NCI-H1417 treated with DMSO at 0.1 percent for 48 hours (cell line): ENCODE results near the gene CILP.

Experiments used
- DNase-seq: peaks from one replicate; lab custom pipeline; 2025; lab: John Stamatoyannopoulos, UW

Gene CILP

GRCh38 chr15:65221697-65222096, 10.4 kb upstream of the CILP start:
- no peak for DNase-seq

- DNase-seq: no peak
Measured at GRCh38 chr15:65219137-65219536, 7.9 kb upstream of the CILP start.

GRCh38 chr15:65217526-65218482, 6.5 kb upstream of the CILP start:
- no peak for DNase-seq

GRCh38 chr15:65215496-65215895, 4.2 kb upstream of the CILP start:
- DNase-seq: no peak

- DNase-seq: no peak
Measured at GRCh38 chr15:65214010-65214409, 2.7 kb upstream of the CILP start.

- DNase-seq: no peak
Measured at GRCh38 chr15:65213241-65213640, 2.0 kb upstream of the CILP start.

- DNase-seq: no peak
Measured at GRCh38 chr15:65212097-65212496, 824 bp upstream of the CILP start.

GRCh38 chr15:65211482-65211982, 259 bp upstream of the CILP start:
- no peak for DNase-seq

- DNase-seq: no peak
Measured at GRCh38 chr15:65209701-65210643, 1.3 kb downstream of the CILP start.

GRCh38 chr15:65208647-65209046, 2.6 kb downstream of the CILP start:
- DNase-seq: no peak

- no peak for DNase-seq
Measured at GRCh38 chr15:65207280-65207840, 3.9 kb downstream of the CILP start.

- DNase-seq: no peak
Measured at GRCh38 chr15:65206750-65207149, 4.5 kb downstream of the CILP start.

GRCh38 chr15:65204931-65205660, 6.2 kb downstream of the CILP start:
- DNase-seq: no peak

GRCh38 chr15:65204236-65204930, 6.9 kb downstream of the CILP start:
- no peak for DNase-seq

- DNase-seq: no peak
Measured at GRCh38 chr15:65201918-65202317, 9.4 kb downstream of the CILP start.

GRCh38 chr15:65198571-65198970, 12.7 kb downstream of the CILP start:
- no peak for DNase-seq

GRCh38 chr15:65197337-65197645, 14.0 kb downstream of the CILP start:
- no peak for DNase-seq

GRCh38 chr15:65196637-65197336, 14.5 kb downstream of the CILP start:
- DNase-seq: no peak

GRCh38 chr15:65195548-65195923, 15.7 kb downstream of the CILP start:
- DNase-seq: no peak

GRCh38 chr15:65194826-65195547, 16.3 kb downstream of the CILP start:
- no peak for DNase-seq
